T-helper 22 cell (primary cell): ENCODE measurements around the gene PRR12.

Experiments used
- DNase-seq: peaks from one replicate; pipeline ENCODE4 v3.0.0-alpha.2; 2020; ENCODE audit warnings: low read depth

PRR12 gene

DNA sequence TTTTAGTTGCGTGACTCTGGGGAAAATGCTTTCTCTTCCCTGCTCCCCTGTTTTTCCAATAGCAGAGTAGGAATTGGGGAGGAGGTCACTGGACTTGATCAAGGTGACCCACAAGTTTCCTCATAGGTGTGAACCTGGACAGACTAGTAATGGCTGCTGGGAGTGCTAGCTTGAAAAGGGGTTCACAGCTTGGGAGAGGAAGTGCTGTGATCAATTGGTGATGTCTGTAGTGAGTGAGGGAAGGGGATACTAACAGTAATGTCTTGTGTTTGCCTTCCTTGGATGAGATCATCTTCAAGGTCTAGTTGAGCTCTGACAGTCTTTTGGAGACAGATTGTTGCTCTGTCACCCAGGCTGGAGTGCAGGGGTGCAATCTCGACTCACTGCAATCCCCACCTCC lies 76.5 kb downstream of the PRR12 start:
- no peak for DNase-seq

DNA sequence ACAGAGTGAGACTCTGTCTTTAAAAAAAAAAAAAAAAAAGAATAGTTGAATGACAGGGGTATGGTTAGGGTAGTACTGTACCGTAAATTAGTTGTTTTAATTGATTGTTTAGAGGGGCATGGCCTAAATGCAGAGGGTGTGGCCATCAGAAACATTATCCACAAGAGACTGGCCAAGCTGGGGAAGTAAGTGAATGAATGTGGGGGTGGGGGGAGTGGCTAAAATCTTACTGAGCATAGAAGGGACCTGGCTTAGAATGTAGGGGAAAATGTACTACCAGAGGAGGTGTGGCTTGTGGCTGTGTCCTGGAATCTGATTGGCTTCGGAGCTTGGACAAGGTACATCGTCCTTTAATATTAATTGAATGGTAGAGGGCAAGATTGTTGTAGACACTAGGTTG lies 78.5 kb downstream of the PRR12 start:
- DNase-seq, result no peak

DNA sequence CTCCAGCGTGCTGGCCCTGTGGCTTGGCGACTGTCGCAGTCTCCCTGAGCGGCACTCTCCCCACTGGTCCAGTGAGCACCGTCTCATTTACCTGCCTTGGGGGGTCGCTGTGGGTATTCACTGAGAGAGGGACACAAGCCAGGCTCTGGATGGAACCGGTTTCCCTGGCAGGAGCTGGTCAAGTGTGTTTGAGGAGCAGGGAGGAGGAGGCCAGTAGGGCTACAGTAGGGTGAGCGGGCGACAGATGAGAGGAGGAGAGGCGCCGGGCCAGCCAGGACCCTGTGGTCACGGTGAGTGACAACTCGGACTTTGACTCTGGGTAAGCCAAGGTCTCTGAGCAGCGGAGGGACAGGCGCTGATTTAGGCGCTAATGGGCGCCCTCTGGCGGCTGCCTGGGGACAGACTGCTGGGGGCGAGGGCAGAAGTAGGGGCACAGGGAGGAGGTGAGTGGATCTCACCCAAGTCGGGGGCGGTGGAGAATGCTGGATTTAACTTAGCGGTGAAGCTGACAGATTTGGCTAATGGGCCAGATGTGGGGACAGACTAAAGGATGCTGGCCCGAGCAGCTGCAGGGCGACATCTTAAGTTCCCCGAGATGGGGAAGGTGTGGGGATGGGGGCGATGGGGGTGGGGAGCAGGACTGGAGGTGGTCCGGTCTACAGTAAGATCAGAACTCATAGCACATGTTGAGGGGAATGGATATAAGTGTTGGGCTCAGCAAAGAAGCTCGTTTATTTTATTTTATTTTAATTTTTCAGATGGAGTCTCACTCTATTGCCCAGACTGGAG lies 81.3 kb downstream of the PRR12 start:
- peak; percentile 50 for DNase-seq
